HL-60 (cell line): ENCODE measurements around the gene GAS6.

Experiments used
- DNase-seq, 2 experiments: peaks; one replicate each; pipeline ENCODE4 v3.0.0-alpha.2; 2010 to 2020; ENCODE audit warnings: low read depth in 1 of 2, low spot score in 1 of 2
- H3K27ac ChIP-seq: fragments of 250-450 bp; sonication (Bioruptor Pico); replicated peaks from 2 replicates; pipeline ENCODE4 v1.5.1; 2020; ENCODE audit warnings: mild to moderate bottlenecking, moderate library complexity
- H3K27me3 ChIP-seq: fragments of 250-450 bp; sonication (Bioruptor Pico); 2 replicates; pipeline ENCODE4 v1.5.1; 2021; ENCODE audit warnings: mild to moderate bottlenecking, moderate library complexity; ENCODE audit not compliant: insufficient read depth, poor library complexity, severe bottlenecking
- H3K4me3 ChIP-seq: replicated peaks from 2 replicates; pipeline ENCODE4 v1.5.1; 2011; ENCODE audit warnings: mild to moderate bottlenecking, control low read depth, low read length; ENCODE audit not compliant: insufficient read depth
- GABPA ChIP-seq: IDR thresholded peaks from 2 replicates; pipeline ENCODE4 v1.6.1; 2012; ENCODE audit warnings: low read depth
- POLR2AphosphoS5 ChIP-seq: IDR thresholded peaks from 2 replicates; pipeline ENCODE4 v1.6.1; 2012; ENCODE audit warnings: low read depth
- SPI1 ChIP-seq: IDR thresholded peaks from 2 replicates; pipeline ENCODE4 v1.6.1; 2012; ENCODE audit warnings: low read depth, mild to moderate bottlenecking, borderline replicate concordance
- TF ChIP-seq, protein P1 (sequence below): IDR thresholded peaks from 2 replicates; pipeline ENCODE4 v1.6.1; 2012; ENCODE audit warnings: low read depth; ENCODE audit not compliant: insufficient replicate concordance
- TF ChIP-seq, protein P2 (sequence below): IDR thresholded peaks from one replicate; pipeline ENCODE4 v1.5.1; 2011; ENCODE audit warnings: low read length, control low read depth, inconsistent platforms; ENCODE audit not compliant: insufficient read depth

Gene GAS6

DNA sequence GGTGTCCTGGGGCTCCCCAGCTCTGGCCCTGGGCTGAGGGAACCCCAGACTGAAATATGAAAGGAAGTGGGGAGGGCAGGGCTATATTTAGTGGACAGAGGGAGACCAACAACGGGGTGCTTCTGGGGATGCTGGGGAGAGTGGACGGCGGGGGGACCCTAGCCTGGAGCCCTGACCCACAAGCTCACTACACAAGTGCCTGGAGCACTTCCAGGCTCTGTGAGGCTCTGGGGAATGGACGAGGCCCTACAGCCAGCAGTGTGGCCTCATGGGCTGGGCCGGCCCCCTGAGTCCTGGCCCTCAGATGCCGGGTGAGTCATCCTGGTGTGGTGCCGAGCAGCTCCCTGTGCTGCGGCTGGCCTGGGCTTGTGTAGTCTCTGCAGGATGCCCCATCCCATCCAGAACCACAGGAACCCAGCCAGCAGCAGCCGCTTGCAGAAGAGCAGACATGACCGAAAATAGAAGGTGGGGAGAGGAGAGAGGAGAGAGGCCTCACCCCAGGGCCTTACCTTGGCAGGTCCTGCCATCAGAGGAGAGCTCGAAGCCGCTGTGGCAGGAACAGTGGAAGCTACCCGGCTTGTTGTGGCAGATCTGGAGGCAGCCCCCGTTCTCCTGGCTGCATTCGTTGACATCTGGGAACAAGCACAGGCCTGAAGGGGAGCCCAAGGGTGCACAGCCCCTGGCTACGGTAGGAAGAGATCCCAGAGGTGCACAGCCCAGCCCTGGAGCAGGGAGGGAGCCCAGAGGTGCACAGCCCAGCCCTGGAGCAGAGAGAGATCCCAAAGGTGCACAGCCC lies 26.1 kb downstream of the GAS6 start:
- Histone ChIP-seq H3K27ac (no peak overlapping the region), H3K27me3 (peaks cover 11% of the 10 kb centered on the region)
- no peak for DNase-seq

DNA sequence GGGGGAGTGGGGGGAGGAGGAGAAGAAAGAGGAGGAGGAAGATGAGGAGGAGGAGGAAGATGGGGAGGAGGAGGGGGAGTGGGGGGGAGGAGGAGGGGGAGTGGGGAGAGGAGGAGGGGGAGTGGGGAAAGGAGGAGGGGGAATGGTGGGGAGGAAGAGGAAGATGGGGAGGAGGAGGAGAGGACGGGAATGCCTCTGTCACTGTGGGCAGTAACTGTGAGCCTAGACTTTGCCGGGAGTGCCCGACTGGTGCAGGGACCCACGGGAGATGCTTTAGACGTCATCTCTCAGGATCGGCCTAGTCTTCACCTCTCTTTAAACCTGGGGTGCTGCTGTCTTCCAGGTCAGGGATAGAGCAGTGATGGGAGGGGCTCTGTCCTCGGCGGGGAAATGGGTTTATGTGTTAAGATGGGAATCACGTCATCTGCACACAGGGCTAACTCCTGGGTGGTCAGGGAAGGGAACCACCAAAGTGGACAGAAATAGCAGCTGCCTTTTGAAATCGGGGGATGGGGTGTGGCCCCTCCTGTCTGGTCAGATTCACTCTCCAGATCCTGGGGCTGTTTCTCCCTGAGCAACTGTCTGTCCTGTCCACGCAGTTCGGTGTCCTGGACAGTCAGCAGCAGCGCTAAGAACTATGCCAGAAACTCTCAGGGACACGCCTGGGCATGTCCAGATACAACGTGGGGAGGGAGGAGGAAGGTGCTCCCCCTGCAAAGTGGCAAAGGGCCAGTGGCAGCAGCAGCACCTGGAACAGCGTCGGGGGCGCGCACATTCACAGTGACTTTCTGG lies 26.9 kb downstream of the GAS6 start:
- no peak for DNase-seq
- H3K4me3 ChIP-seq: no peak overlapping the region

More for the DNA sequence above, 26.1 kb downstream of the GAS6 start:
- H3K4me3 ChIP-seq: no peak overlapping the region
- TF ChIP-seq, protein P1, sequence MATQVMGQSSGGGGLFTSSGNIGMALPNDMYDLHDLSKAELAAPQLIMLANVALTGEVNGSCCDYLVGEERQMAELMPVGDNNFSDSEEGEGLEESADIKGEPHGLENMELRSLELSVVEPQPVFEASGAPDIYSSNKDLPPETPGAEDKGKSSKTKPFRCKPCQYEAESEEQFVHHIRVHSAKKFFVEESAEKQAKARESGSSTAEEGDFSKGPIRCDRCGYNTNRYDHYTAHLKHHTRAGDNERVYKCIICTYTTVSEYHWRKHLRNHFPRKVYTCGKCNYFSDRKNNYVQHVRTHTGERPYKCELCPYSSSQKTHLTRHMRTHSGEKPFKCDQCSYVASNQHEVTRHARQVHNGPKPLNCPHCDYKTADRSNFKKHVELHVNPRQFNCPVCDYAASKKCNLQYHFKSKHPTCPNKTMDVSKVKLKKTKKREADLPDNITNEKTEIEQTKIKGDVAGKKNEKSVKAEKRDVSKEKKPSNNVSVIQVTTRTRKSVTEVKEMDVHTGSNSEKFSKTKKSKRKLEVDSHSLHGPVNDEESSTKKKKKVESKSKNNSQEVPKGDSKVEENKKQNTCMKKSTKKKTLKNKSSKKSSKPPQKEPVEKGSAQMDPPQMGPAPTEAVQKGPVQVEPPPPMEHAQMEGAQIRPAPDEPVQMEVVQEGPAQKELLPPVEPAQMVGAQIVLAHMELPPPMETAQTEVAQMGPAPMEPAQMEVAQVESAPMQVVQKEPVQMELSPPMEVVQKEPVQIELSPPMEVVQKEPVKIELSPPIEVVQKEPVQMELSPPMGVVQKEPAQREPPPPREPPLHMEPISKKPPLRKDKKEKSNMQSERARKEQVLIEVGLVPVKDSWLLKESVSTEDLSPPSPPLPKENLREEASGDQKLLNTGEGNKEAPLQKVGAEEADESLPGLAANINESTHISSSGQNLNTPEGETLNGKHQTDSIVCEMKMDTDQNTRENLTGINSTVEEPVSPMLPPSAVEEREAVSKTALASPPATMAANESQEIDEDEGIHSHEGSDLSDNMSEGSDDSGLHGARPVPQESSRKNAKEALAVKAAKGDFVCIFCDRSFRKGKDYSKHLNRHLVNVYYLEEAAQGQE: no peak
- TF ChIP-seq GABPA: no peak
- TF ChIP-seq, protein P2, sequence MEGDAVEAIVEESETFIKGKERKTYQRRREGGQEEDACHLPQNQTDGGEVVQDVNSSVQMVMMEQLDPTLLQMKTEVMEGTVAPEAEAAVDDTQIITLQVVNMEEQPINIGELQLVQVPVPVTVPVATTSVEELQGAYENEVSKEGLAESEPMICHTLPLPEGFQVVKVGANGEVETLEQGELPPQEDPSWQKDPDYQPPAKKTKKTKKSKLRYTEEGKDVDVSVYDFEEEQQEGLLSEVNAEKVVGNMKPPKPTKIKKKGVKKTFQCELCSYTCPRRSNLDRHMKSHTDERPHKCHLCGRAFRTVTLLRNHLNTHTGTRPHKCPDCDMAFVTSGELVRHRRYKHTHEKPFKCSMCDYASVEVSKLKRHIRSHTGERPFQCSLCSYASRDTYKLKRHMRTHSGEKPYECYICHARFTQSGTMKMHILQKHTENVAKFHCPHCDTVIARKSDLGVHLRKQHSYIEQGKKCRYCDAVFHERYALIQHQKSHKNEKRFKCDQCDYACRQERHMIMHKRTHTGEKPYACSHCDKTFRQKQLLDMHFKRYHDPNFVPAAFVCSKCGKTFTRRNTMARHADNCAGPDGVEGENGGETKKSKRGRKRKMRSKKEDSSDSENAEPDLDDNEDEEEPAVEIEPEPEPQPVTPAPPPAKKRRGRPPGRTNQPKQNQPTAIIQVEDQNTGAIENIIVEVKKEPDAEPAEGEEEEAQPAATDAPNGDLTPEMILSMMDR: no peak
- TF ChIP-seq POLR2AphosphoS5: no peak
- TF ChIP-seq SPI1: no peak

More for the DNA sequence above, 26.9 kb downstream of the GAS6 start:
- TF ChIP-seq, protein P2: no peak
- TF ChIP-seq SPI1 (no peak), GABPA (no peak), POLR2AphosphoS5 (no peak)
- TF ChIP-seq, protein P1: no peak
- H3K27ac ChIP-seq: no peak overlapping the region
- peaks cover 9% of the 10 kb centered on the region for H3K27me3 ChIP-seq
